Activated B cell treated with CpG ODN at 0.5 μM for 24 hours (primary cell): ENCODE results near the gene NDUFAF3. TPM values are rescaled to one million over a fixed set of nuclear protein-coding genes. Genes with fewer than 3 reads are reported as not detected.

Experiments used
- ATAC-seq: fragments of 200-7000 bp; cut with Tn5 transposase; one replicate; pipeline ENCODE4 v1.10.0; 2021; ENCODE audit warnings: low read depth, mild to moderate bottlenecking, moderate library complexity
- CTCF ChIA-PET: fragments of 350-600 bp; sonication (Branson Sonifier 250); formaldehyde crosslinking; loops from one replicate; lab custom pipeline; 2021; ENCODE audit warnings: antibody characterized with exemption; lab: Charles Lee
- POLR2A ChIA-PET: fragments of 350-600 bp; sonication (Branson Sonifier 250); formaldehyde crosslinking; loops from one replicate; lab custom pipeline; 2021; ENCODE audit warnings: antibody characterized with exemption; lab: Charles Lee
- DNase-seq: peaks from one replicate; pipeline ENCODE4 v3.0.0; 2022
- H3K27ac Mint-ChIP-seq: one replicate; pipeline ENCODE4 v1.8.0; 2020; ENCODE audit warnings: mixed read lengths
- H3K27me3 Mint-ChIP-seq: one replicate; pipeline ENCODE4 v1.8.0; 2021; ENCODE audit warnings: mixed read lengths
- H3K36me3 Mint-ChIP-seq: one replicate; pipeline ENCODE4 v1.8.0; 2021; ENCODE audit warnings: low read depth, mixed read lengths
- H3K4me1 Mint-ChIP-seq: one replicate; pipeline ENCODE4 v1.8.0; 2021; ENCODE audit warnings: mixed read lengths
- H3K4me3 Mint-ChIP-seq: one replicate; pipeline ENCODE4 v1.8.0; 2020; ENCODE audit warnings: mild to moderate bottlenecking, mixed read lengths
- H3K9me3 Mint-ChIP-seq: one replicate; pipeline ENCODE4 v1.8.0; 2020; ENCODE audit warnings: mixed read lengths
- intact Hi-C: fragments of 100-400 bp; cut with micrococcal nuclease; formaldehyde crosslinking; loops from one replicate; pipeline ENCODE4 v1.15.1; 2024
- total RNA-seq: library from RNA; stranded (reverse); gene quantifications from 2 replicates; pipeline ENCODE4 v1.2.3, GENCODE V29; 2022
- TF ChIP-seq, protein P1 (sequence below): fragments of 200-600 bp; IDR thresholded peaks from one replicate; pipeline ENCODE4 v1.8.0; 2022; ENCODE audit warnings: antibody characterized with exemption, mild to moderate bottlenecking

NDUFAF3 gene
- total RNA-seq, 1 donor from 2014 or later, result 86.5 TPM

DNA sequence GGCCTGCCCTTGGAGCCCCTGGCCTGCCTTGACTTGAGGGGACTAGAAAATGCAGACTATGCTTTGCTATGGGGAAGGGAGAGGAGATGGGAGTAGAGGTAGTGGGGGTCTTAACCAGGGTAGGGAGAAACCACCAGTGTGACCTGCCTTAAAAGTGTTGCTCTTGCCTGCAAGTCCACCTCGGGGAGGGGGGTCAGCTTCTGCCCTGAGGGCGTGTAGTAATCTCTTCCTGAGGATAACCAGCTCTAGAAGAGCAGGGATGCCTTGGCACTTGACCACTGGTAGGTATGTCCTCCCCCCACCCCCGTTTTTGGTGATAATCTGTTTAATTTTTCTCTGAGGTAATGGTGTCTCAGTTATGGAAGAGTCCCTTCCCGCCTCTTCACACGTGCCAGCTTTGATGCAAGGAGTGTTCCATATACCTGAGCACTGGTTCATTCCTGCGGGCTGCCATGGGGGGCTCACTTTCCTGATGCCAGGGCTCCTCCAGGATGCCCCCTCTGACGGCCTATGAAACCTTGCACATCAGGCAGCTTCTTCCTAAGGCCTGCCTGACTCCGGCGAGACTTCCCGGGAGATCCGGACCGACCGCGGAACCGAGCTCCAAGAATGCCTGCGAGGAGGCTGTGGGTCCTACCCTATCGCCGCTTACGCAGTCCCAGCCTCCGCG lies 32.7 kb upstream of the NDUFAF3 start:
- Mint-ChIP-seq H3K4me1 (peaks cover 28% of the 10 kb centered on the region), H3K27ac (peak overlapping the region; percentile 83), H3K36me3 (peaks cover 20% of the 10 kb centered on the region), H3K9me3 (no peaks in the 10 kb centered on the region), H3K27me3 (no peaks in the 10 kb centered on the region), H3K4me3 (peak overlapping the region; percentile 92)
- ChIA-PET CTCF (interaction anchor here (1.5 to 5.0 kb wide), 8 partner anchors 16 to 459 kb away, joined by 5 to 57 read pairs (median 14); partner anchors contain the start of genes DALRD3, IMPDH2, NDUFAF3 and QRICH1), POLR2A (interaction anchor here (0.7 to 5.1 kb wide), 10 partner anchors 17 to 715 kb away, joined by 3 to 58 read pairs (median 6); partner anchors contain the start of genes ARIH2, DALRD3, IMPDH2 and NDUFAF3)
- DNase-seq (no peak), ATAC-seq (no peak)
- TF ChIP-seq, protein P1, sequence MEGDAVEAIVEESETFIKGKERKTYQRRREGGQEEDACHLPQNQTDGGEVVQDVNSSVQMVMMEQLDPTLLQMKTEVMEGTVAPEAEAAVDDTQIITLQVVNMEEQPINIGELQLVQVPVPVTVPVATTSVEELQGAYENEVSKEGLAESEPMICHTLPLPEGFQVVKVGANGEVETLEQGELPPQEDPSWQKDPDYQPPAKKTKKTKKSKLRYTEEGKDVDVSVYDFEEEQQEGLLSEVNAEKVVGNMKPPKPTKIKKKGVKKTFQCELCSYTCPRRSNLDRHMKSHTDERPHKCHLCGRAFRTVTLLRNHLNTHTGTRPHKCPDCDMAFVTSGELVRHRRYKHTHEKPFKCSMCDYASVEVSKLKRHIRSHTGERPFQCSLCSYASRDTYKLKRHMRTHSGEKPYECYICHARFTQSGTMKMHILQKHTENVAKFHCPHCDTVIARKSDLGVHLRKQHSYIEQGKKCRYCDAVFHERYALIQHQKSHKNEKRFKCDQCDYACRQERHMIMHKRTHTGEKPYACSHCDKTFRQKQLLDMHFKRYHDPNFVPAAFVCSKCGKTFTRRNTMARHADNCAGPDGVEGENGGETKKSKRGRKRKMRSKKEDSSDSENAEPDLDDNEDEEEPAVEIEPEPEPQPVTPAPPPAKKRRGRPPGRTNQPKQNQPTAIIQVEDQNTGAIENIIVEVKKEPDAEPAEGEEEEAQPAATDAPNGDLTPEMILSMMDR, result no peak
- intact Hi-C loops, result loop anchor here (1.0 kb wide), 1 partner anchor 25 kb away; no protein-coding TSS in a partner anchor

DNA sequence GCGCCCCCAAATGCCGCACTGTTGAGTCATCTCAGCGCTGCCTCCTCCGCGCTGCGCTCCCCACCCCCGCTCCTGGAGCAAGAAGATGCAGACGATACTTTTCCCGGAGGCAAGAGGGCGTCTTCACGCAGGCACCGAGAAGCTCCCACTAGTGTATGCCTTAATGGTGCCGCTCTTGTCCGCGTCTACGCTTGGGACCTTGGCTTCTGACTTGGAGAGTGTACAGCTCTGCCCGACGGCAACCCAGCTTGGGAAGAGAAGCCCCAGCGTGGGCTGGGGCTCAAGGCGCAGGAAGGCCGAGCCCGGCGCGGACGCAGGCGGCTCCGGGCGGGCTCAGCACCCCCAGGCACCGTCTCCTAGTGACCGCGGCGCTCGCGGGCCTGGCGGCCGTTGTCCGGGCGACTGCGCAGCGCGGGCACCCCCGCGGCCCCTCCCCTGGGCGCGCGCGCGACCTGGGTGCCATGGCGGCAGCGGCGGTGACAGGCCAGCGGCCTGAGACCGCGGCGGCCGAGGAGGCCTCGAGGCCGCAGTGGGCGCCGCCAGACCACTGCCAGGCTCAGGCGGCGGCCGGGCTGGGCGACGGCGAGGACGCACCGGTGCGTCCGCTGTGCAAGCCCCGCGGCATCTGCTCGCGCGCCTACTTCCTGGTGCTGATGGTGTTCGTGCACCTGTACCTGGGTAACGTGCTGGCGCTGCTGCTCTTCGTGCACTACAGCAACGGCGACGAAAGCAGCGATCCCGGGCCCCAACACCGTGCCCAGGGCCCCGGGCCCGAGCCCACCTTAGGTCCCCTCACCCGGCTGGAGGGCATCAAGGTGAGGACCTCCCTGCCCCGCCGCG lies 31.9 kb upstream of the NDUFAF3 start, which contains the start of gene P4HTM:
P4HTM (plus strand) TSS at position 446 of the 840 bp plus-strand sequence; CDS start at position 462, 16 bp downstream.
- peak within 1 kb of the TSS; percentile 92 for H3K4me3 Mint-ChIP-seq
- H3K27me3 Mint-ChIP-seq, result no peaks in the 10 kb centered on the region
- H3K36me3 Mint-ChIP-seq, result peaks cover 18% of the 10 kb centered on the region
- POLR2A ChIA-PET, result interaction anchor here (0.6 to 5.1 kb wide), 12 partner anchors 9 to 716 kb away, joined by 3 to 58 read pairs (median 6); partner anchors contain the start of genes ARIH2, DALRD3, IMPDH2 and NDUFAF3
- CTCF ChIA-PET, result interaction anchor here (1.5 to 5.0 kb wide), 8 partner anchors 15 to 459 kb away, joined by 5 to 57 read pairs (median 14); partner anchors contain the start of genes DALRD3, IMPDH2, NDUFAF3 and QRICH1
- peaks cover 28% of the 10 kb centered on the region for H3K4me1 Mint-ChIP-seq
- peak; percentile 58 for DNase-seq
- TF ChIP-seq, protein P1, result no peak
- intact Hi-C loops, result loop anchor here (1.0 kb wide), 3 partner anchors 17 to 31 kb away; partner anchors contain the start of gene WDR6
- no peaks in the 10 kb centered on the region for H3K9me3 Mint-ChIP-seq
- H3K27ac Mint-ChIP-seq, result peak within 1 kb of the TSS; percentile 83
- ATAC-seq, result peak; percentile 64

DNA sequence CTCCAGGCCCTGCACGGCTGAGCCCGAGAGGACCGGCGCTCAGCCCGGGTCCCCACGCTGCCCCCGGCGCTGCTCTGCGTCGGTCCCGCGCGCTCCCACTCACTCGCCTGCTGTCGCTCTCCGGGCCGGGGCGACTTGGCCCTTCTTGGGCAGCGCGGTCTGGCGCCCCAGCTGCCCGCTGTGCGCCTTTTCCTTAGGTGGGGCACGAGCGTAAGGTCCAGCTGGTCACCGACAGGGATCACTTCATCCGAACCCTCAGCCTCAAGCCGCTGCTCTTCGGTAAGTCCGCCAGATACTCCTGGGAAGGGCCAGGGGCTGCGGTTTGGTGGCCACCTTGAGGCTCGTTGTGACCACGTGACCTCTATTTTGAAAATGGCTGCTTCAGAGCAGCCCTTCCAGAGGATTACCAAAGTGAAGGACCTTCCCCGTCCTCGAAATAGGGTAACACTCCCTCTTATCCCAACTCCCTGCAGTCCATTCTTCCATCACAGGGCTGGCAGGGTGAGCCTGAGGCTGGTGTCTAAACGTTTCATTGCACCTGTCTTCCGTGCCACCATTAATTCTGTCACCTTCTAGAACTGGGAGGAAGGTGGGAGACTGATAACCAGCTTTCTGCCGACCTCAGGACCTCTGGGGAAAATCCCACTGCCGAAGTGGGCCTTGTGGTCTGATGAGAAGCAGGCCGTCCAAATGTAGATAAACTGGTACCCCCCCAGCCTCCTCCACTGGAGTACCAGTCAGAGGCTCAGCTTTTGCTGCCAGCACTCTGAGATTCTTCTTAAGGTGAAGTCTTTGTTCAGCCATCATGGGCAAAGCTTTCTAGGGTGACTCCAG lies 31.1 kb upstream of the NDUFAF3 start:
- TF ChIP-seq, protein P1, result no peak
- peak; percentile 12 for ATAC-seq
- POLR2A ChIA-PET, result interaction anchor here (0.6 to 5.1 kb wide), 12 partner anchors 9 to 459 kb away, joined by 3 to 58 read pairs (median 4); partner anchors contain the start of genes DALRD3, IMPDH2, NDUFAF3 and QRICH1
- peaks cover 28% of the 10 kb centered on the region for H3K4me1 Mint-ChIP-seq
- no peaks in the 10 kb centered on the region for H3K27me3 Mint-ChIP-seq
- no peak for DNase-seq
- CTCF ChIA-PET, result interaction anchor here (0.9 to 1.9 kb wide), 4 partner anchors 16 to 38 kb away, joined by 3 to 11 read pairs (median 6); partner anchors contain the start of genes IMPDH2, NDUFAF3 and WDR6
- peak overlapping the region; percentile 90 for H3K4me3 Mint-ChIP-seq
- H3K36me3 Mint-ChIP-seq, result peaks cover 14% of the 10 kb centered on the region
- peak overlapping the region; percentile 81 for H3K27ac Mint-ChIP-seq
- intact Hi-C loops, result loop anchor here (1.0 kb wide), 2 partner anchors 16 to 30 kb away; partner anchors contain the start of gene WDR6
- no peaks in the 10 kb centered on the region for H3K9me3 Mint-ChIP-seq

DNA sequence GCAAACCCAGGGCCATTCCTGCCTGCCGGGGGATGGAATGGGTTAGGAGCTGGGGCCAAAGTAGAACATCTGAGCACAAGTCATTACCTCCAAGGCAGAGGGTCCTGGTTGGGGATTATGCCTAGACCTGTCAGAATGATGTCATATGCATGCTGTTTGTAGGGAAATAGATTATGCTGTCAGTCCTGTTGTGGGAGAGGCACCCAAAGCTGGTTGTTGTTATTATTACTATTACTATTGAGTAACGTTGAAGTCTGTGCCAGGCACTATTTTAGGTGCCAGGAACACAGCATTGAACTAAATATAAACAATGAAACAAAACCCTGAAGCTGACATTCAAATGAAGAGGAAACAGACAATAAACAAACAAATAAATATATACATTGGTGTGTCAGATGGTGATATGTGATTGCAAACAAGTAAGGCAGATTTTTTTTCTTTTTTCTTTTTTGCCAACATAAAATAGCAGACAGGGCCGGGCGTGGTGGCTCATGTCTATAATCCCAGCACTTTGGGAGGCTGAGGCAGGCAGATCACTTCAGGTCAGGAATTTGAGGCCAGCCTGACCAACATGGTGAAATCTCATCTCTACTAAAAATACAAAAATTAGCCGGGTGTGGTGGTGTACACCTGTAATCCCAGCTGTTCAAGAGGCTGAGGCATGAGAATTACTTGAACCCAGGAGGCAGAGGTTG lies 29.9 kb upstream of the NDUFAF3 start:
- no peak for ATAC-seq
- no peak overlapping the region for H3K27ac Mint-ChIP-seq
- POLR2A ChIA-PET, result interaction anchor here (0.6 to 5.1 kb wide), 9 partner anchors 14 to 424 kb away, joined by 3 to 58 read pairs (median 4); partner anchors contain the start of genes DALRD3, IMPDH2, NDUFAF3 and QRICH1

More for the DNA sequence above, 29.9 kb upstream of the NDUFAF3 start:
- Mint-ChIP-seq H3K4me3 (peak overlapping the region; percentile 44), H3K36me3 (peaks cover 12% of the 10 kb centered on the region), H3K27me3 (no peaks in the 10 kb centered on the region), H3K4me1 (peaks cover 28% of the 10 kb centered on the region), H3K9me3 (no peaks in the 10 kb centered on the region)
- intact Hi-C loops, result no loop called here
- TF ChIP-seq, protein P1, result no peak
- CTCF ChIA-PET, result interaction anchor here (0.9 to 1.9 kb wide), 3 partner anchors 15 to 37 kb away, joined by 3 to 11 read pairs (median 6); partner anchors contain the start of genes IMPDH2 and WDR6
- DNase-seq, result no peak
